22Rv1 (cell line): Measurements from ENCODE around the gene CELF4.

ENCODE experiments used
- CTCF ChIP-seq: fragments of 450-650 bp; IDR thresholded peaks from 2 replicates; pipeline ENCODE4 v1.5.1; 2017; ENCODE audit warnings: mild to moderate bottlenecking
- ZFX ChIP-seq: fragments of 450-650 bp; IDR thresholded peaks from 2 replicates; pipeline ENCODE4 v1.6.1; 2017; ENCODE audit warnings: antibody characterized with exemption, borderline replicate concordance

GRCh38 chr18:37309861-37310260 lies 255.7 kb downstream of the CELF4 start:
- TF ChIP-seq CTCF (no peak), ZFX (no peak)
